Measurements from ENCODE around the gene MGA.

The MGA gene

GRCh38 chr15:41789236-41789635, 129.0 kb downstream of the MGA start:
- no peak for DNase-seq

DNA sequence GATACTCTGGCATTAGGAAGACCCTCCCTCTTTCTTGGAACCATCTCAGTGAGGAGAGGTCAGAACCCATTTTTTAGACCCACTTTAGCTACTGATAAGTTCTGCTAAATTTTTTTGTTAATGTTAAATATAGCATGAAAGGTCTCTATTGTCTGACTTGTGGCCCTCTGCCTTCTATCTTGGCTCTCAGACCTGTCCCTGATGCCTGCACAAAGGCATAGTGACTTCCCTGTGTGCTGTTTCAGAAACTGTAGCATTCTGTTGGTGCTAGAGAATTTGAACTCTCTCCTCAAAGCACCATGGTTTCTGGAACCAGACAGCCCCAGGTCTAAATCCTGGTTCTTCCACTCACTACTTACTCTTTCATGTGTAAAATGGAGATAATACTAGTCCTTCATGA, 129.5 kb downstream of the MGA start:
- no peak for DNase-seq

DNA sequence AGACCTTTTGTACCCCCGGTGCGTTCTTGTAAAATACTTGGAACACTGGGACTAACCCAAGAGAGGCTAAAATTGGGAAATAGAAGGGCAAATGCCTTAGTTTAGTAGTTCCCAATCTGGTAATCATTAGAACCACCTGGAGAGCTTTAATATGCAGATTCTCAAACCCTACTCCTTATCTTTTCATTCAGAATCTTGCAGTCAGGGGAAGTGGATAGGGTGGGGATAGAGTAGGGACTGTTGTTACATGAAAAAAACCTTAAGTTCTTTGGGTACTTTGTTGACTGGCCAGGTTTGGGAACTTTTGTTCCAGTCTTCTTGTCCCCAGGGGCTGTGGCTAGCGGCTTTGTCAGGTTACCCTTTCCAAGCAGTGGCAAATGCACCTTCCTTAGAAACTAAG, 130.0 kb downstream of the MGA start:
- DNase-seq = no peak

DNA sequence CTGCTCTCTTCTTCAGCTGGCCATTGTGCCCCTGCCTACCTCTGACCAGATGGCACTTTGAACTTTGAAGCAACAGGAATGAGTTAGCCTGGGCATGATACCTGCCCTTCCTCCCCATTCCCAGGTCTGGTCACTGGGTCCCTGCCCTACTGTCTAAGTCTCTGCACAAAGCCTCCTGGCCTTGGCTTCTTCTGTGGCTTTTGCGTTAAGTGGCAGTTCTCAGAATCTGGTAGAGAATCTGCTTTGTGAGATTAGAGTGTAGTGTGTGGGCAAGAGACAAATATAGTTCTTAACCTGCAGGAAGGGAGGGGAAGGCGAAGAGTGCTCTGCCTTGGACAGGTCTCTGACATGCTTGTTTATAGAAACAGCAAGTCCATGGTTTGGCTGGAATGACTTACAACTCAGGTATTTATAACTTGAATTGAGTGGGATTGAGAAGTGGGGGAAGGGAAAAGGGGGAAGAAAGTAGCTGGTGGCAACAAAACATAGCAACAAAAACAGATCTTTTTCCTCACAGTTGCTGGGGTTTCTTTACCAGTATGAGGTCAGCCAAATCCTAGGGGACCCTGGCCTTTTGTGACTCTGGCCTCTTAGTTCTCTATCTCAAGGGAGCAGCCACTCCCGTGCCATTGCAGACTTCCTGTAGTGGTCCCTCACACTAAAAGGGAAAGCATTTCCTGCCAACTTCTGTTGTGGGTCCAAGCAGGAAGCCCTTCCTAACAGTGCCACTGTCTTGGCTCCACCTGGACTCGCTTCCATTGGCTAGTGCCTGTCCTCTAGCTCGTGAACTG, 130.7 kb downstream of the MGA start:
- DNase-seq = peak; percentile 65

DNA sequence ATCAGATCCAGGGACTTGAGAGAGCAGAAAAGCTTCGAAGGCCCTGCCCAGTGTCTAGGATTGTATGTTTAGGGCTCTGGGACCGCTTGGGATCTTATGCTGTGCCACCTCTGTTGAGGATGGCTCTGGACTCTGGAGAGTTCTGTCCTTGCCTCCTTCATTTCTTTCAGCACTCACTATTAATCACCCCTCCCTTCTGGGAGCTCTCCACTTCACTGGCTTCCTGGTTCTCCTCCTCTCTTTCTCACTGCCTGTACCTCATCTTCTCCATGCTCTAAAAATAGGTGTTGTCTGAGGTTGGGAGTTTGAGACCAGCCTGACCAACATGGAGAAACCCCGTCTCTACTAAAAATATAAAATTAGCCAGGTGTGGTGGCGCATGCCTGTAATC, 131.3 kb downstream of the MGA start:
- DNase-seq = no peak

DNA sequence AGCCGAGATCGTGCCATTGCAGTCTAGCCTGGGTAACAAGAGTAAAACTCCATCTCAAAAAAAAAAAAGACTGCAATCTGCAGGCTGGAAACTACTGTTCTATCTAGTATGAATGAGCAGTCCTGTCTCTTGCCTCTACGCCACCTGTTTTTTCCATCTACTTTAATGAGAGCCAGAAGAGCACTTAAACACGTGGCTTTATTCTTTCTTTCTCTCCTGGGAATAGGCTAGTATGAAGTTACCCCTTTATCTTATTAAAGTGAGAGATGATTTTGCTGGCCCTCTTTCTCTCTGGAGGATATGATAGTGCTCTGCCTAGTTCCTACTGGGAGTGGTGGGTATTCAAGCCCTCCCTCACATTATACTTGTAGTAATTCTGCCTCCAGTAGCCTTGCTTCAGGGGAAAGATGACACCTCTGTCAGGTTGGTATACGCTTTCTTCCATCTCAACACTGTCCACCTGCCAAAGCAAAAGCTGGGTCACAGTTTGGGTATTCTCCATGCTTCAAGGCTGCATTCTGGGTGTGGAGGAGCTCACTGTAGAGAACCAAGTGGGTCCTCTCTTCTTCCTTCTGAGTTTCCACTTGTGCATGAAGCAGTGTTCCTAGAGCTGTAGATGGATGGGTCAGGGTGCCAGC, 131.9 kb downstream of the MGA start:
- no peak for DNase-seq

- DNase-seq = peak; percentile 21
Observed at GRCh38 chr15:41794081-41794480, 133.9 kb downstream of the MGA start.

- peak; percentile 89 for DNase-seq
Observed at GRCh38 chr15:41795996-41796856, 136.0 kb downstream of the MGA start.

- DNase-seq = no peak
Observed at GRCh38 chr15:41797201-41797944, 137.2 kb downstream of the MGA start.

- no peak for DNase-seq
Observed at GRCh38 chr15:41798607-41799487, 138.6 kb downstream of the MGA start.

DNA sequence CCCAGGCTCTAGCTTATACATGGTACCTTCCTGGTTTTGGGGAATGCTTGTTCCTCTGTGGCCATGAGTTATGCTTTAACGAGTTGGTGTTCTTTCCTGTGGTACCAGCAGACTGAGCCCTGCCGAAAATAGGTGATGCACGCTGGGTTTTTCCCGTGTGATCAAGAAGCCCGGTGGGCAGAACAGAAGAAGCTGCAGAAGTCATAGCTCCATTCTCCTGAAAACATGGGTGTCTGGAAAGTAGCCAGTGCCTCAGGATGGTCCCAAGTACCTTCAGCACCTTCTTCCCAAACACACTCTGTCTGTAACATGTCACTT, 139.2 kb downstream of the MGA start:
- no peak for DNase-seq

GRCh38 chr15:41801185-41801584, 141.0 kb downstream of the MGA start:
- no peak for DNase-seq

GRCh38 chr15:41801850-41802455, 141.7 kb downstream of the MGA start:
- DNase-seq = peak; percentile 36

- no peak for DNase-seq
Observed at GRCh38 chr15:41804361-41804760, 144.2 kb downstream of the MGA start.

DNA sequence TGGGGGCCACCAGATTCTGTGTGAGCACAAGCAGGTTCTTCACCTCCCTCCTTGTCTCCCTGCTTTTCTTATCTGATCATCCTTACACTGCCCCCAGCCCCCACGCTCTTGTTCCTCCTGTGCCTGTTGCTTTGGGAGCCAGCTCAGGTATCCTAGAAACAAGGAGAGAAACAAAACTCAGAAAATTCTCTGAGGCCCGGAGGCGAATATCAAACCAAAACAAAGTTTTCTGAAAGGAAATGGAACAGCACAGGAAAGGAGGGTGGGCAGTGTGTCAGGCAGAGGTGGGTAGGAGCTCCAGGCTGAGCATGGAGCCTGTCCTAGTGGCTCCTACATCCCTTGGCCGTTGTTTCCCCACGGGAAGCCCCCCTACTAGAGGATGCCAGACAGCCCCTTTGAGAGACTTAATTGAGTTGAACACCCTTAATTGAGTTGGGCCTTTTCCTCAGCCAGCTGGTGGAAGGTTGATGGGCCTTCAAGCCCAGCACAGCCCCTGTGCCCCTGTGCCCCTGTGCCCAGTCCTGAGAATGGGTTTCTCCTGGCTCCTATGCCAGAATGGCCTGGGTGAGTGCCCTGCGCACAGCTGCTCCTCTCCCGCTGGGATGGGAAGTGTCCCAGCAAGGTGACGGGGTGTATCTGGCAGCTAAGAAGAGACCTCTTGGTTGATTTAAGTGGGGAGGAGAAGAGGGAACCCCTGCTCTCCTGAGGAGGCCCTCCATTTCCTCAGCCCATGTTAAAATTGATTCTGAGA, 144.9 kb downstream of the MGA start:
- no peak for DNase-seq

DNA sequence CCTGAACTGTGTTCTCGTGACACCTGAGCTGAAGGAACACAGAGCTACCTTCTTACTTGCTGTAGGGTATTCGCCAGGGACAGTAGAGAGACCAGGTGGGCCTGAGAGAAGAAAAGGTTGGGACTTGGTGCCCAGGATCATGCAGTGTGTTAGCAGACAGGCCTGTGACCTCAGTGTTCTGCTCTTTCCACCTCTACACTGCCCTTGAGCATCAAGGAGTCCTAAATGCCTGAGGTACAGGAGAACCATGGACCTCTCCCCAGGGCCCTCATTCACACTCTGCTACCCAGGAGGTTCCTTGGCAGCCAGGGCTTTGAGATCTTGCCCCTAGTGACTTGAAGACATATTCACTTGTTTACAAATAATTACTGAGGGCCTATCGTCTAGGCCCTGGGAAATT, 145.5 kb downstream of the MGA start:
- no peak for DNase-seq

DNA sequence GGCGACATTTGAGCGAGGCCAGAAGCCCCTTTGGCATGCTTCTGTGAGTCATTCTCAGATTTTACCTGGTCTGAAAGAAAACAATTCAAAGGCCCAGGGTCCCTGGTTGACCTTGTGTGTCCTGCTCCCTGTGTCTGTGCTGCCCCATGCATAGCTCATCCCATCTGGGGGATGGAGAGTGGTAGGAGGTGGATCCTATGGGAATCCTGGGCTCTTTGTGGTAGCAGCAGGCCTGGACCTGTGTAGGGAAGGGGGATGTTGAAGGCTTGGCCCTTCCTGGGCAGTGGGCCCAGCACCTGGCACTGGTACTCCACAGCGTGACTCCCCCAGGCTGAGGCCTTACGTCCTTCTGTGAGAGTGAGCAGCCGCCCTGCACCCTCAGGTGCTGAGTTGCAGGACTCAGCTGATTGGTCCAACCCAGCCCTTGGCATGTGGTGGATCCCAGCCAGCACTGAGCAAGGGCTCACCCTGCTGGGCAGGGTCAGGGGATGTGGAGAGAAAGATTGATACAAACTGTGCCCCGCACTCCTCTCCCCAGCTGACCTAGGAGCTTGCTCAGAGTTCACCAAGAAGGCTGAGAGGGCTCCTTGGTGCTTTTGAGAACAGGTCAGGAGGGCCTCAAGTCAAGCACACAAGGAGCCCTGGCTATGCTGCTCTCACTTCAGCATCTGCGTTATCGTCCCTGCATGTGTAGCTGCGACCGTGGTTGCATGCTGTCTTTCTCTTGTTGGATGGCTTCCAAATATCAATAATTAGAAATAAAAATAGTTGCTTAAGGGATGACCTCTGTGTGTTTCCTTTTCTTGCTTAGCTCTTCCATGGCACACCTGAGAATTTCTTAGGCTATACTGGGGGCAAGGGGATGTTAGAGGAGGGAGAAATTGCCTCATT, 146.3 kb downstream of the MGA start:
- DNase-seq = no peak

DNA sequence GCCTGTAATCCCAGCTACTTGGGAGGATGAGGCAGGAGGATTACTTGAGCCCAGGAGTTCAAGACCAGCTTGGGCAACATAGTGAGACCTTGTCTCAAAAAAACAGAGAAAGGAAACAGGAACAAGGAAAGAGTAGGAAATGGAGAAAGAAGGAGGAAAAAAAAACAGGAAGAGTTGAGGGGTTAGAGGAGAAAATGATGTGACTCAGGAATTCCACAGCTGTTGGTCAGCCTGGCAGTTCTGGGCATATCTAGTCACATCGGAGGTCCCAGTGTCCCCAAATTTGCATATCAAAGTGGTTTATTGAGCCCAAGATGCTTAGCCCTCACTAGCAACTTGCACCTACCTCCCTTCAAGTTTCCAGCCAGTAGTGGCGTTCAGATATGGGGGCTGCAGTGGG, 148.9 kb downstream of the MGA start:
- DNase-seq = no peak

DNA sequence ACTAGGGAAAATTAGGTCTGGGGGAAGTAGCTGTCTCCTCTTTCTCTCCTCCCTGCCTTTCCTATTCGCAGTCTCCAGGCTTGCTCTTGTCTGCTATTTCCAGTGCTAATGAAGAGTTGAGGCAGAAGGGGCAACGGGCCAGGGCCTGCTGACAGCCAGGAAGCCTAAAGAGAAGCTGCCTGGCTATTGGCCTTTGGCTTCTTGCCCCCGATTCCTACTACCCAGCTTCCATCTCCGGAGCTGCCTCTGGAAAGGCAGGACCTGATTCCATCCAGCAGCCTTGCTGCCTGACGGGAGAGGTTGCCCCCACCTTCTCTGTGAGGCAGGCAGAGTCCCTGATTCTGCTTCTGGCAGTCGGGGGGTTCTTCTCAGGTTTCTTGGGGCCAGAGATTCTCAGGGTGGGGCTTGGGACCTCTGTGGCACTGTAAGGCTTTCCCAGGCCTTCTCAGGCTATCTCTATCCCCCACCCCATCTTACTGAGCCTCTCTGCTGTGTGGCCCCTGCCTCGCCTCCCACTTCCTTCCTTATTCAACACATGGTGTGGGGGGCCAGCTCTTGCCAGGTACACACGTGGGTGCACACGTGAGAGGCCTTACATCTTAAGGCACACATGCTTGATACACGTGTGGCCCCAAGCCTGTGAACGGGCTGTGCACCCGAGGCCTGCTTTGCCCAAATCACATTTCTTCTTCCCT, 149.5 kb downstream of the MGA start:
- DNase-seq = no peak
